ENCODE measurements around the gene TCF21.
"Not testable (repeated sequence)": the region's sequence is repeated elsewhere in the genome, so short reads cannot be mapped to it uniquely, and the experiment has no call there.

TCF21 gene

DNA sequence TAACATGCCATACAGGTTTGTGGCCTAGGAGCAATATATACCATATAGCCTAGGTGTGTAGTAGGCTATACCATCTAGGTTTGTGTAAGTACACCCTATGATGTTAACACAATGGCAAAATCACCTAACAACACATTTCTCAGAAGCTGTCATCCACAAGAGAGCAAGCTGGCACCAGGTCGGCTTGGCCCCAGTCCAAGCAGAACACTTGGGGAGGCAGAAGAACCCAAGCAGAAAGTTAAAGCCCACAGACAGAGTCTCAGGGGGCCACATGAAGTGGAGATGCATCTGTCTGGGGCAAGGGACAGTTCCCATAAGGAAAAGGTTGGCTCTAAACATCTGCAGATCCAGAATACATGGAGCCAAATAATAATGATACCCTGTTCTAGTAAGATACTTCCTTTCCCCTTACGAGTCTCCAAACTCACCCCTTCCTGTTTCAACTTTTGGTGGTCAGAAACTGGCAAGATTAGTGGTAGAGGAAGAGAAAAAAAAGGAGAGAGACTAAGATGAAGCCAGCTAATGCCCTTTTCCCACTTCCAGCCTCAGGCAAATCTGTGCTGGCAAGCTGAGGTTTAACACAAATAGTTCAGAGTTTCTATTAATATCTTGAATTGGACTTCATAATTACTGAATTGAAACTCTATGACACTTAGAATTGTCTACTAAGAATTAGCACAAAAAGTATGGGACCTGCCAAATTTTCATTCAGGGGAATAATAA is 29.5 kb downstream of the TCF21 start:
- no peak overlapping the region for H3K4me3 ChIP-seq
- no peak overlapping the region for H3K27ac ChIP-seq

DNA sequence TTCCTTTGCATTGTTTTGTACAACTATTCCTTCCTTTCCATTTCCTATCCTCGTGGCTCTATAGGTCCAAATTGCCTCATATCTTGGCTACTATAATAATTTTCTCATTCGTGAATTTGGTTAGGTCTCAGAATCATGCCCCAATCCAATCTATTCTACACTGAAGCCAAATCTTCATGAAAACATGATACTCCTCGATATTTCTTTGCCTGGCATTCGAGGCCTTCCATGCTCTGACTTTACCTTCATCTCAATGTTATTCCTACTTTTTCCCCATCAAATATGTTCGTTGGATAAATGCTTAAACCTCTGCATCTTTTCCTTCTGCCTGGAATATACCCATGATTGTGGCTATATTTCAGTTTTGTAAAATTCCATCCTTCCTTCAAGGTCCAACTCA is 30.4 kb downstream of the TCF21 start:
- Histone ChIP-seq H3K27ac (no peak overlapping the region), H3K4me3 (no peak overlapping the region)

DNA sequence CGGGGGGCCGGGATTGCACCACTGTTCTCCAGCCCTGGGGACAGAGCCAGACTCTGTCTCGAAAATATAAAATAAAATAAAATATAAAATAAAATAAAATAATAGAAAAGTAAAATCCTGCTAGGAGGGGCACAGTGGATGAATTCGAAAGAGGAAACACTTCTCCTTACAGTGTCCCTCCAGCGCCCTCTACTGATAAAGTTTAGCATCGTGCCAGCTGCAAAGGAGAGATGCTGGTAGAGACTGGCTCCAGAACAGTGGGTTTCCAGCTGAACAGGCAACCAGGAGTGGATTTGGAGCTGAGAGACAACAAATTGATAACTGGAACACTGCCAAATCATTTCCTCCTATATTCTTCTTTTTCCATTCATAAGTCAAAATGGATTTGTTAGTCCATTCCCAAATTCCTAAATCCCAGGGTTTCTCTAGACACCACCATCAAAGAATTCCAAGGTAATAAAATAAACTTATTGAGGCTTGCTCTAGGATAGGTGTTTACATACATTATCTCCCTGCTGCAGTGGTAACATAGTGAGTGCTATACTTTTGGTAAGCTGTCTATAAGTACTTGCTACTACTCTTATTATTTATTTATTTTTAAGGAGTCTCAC is 32.4 kb downstream of the TCF21 start:
- H3K4me3 ChIP-seq, result no peak overlapping the region
- no peak overlapping the region for H3K27ac ChIP-seq

GRCh38 chr6:133923938-133924593 is 35.2 kb downstream of the TCF21 start:
- H3K4me3 ChIP-seq, result no peak overlapping the region
- no peak overlapping the region for H3K27ac ChIP-seq

- not testable (repeated sequence) for H3K4me3 ChIP-seq, H3K27ac ChIP-seq
Measured at GRCh38 chr6:133931221-133931620, 42.3 kb downstream of the TCF21 start.

DNA sequence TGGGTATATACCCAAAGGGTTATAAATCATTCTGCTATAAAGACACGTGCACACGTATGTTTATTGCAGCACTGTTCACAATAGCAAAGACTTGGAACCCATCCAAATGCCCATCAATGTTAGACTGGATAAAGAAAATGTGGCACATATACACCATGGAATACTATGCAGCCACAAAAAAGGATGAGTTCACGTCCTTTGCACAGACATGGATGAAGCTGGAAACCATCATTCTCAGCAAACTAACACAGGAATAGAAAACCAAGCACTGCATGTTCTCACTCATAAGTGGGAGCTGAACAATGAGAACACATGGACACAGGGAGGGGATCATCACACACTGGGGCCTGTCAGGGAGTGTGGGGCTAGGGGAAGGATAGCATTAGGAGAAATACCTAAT is 47.4 kb downstream of the TCF21 start:
- not testable (repeated sequence) for H3K27ac ChIP-seq, H3K4me3 ChIP-seq

- Histone ChIP-seq H3K27ac (no peak overlapping the region), H3K4me3 (no peak overlapping the region)
Measured at GRCh38 chr6:133937909-133938308, 49.0 kb downstream of the TCF21 start.

DNA sequence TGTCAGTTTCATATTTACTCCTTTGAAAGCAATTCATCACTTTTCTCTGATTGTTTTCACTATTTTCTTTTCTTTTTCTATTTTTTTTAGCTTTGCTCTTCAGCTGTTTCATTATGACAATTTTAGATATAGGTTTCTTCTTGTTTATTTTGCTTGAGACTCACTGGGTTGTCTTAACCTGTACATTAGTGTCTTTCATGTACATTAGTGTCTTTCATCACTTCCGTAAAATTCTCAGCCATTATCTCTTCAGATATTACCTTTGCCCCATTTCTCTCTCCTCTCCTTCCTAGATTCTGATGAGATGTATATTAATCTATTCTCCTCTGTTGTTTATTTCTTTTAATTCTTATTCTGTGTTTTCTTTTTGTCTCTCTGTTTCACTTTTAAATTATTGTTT is 49.6 kb downstream of the TCF21 start:
- Histone ChIP-seq H3K4me3 (no peak overlapping the region), H3K27ac (no peak overlapping the region)

- no peak overlapping the region for H3K4me3 ChIP-seq
- H3K27ac ChIP-seq, result no peak overlapping the region
Measured at GRCh38 chr6:133939778-133940667, 51.1 kb downstream of the TCF21 start.

All from skin epidermis (tissue), 12 donors.